PC-9 (cell line): ENCODE measurements around the gene ARMC9.

Source experiments
- EZH2 ChIP-seq: fragments of 200-600 bp; sonication (generic); IDR thresholded peaks from 2 replicates; pipeline ENCODE4 v1.8.0; 2017; ENCODE audit warnings: antibody characterized with exemption, low read depth
- TF ChIP-seq, protein P1 (sequence below): fragments of 200-600 bp; sonication (generic); conservative IDR thresholded peaks from 2 replicates; pipeline ENCODE4 v1.6.1; 2017; ENCODE audit warnings: mixed run types, antibody characterized with exemption, mild to moderate bottlenecking, moderate library complexity

DNA sequence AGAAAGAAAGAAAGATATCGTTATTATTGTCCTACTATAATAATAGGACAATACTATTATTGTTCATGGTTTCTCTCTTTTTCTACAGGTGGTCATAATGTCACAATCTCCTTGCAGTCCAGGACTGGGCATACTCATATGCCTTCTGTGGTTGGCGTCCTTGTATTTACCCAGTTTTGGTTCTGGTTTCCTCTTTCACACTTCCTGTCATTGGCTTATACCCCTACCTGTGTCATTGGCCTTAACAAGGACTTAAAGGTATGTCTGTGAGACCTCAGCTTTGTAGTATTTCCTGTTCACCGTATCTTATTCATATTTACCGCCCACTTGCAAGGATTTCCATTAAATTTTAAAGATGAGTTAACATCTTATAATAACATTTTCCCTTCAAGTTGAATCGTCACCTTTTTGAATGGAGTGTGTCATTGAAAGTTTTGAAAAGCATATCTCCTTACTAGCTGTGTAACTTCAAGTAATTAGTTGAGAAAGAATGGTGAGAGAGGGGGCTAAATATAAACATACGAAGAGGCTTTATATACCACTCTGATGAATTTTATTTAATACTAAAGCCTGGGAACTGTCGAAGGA lies 37.1 kb upstream of the ARMC9 start:
- TF ChIP-seq, protein P1, sequence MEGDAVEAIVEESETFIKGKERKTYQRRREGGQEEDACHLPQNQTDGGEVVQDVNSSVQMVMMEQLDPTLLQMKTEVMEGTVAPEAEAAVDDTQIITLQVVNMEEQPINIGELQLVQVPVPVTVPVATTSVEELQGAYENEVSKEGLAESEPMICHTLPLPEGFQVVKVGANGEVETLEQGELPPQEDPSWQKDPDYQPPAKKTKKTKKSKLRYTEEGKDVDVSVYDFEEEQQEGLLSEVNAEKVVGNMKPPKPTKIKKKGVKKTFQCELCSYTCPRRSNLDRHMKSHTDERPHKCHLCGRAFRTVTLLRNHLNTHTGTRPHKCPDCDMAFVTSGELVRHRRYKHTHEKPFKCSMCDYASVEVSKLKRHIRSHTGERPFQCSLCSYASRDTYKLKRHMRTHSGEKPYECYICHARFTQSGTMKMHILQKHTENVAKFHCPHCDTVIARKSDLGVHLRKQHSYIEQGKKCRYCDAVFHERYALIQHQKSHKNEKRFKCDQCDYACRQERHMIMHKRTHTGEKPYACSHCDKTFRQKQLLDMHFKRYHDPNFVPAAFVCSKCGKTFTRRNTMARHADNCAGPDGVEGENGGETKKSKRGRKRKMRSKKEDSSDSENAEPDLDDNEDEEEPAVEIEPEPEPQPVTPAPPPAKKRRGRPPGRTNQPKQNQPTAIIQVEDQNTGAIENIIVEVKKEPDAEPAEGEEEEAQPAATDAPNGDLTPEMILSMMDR = no peak
- no peak for TF ChIP-seq EZH2
